Prostate gland (tissue), 2 donors: ENCODE data around the gene RAP1GDS1. TPM values are rescaled to one million over a fixed set of nuclear protein-coding genes. Genes with fewer than 3 reads are reported as not detected.

Experiments
- DNase-seq: peaks from one replicate; pipeline ENCODE4 v3.0.0-alpha.2; 2019; ENCODE audit warnings: low spot score
- H3K27ac ChIP-seq, 2 donors: fragments of 200-600 bp; sonication (generic); 2 replicates each; pipeline ENCODE4 v1.5.1; 2017 to 2019
- H3K27me3 ChIP-seq: fragments of 200-600 bp; sonication (generic); replicated peaks from 2 replicates; pipeline ENCODE4 v1.5.1; 2019; ENCODE audit not compliant: insufficient read depth
- H3K36me3 ChIP-seq, 2 donors: fragments of 200-600 bp; sonication (generic); 1 replicate in 1 of 2; 2 replicates in 1 of 2; pipeline versions ENCODE4 v1.5.1 to v1.8.1; 2017 to 2019
- H3K4me1 ChIP-seq: fragments of 200-600 bp; sonication (generic); replicated peaks from 2 replicates; pipeline ENCODE4 v1.5.1; 2019
- H3K4me3 ChIP-seq, 2 donors: fragments of 200-600 bp; sonication (generic); 2 replicates each; pipeline ENCODE4 v1.5.1; 2017 to 2019
- H3K9me3 ChIP-seq: fragments of 200-600 bp; sonication (generic); 2 replicates; pipeline ENCODE4 v1.5.1; 2017
- POLR2A ChIP-seq: fragments of 450-650 bp; IDR thresholded peaks from one replicate; pipeline ENCODE4 v1.6.1; 2016; ENCODE audit warnings: antibody characterized with exemption, mild to moderate bottlenecking
- POLR2AphosphoS5 ChIP-seq: sonication (generic); formaldehyde crosslinking; IDR thresholded peaks from one replicate; pipeline ENCODE4 v1.6.1; 2017; ENCODE audit warnings: antibody characterized with exemption
- WGBS: methylation state at CpG from one replicate; pipeline ENCODE4 v1.1.5; 2018; 5-methylcytosine and 5-hydroxymethylcytosine counted together
- intact Hi-C: fragments of 100-400 bp; cut with DNase I; formaldehyde crosslinking; loops from one replicate; pipeline ENCODE4 v1.14.2; 2022
- total RNA-seq, 2 donors: library from RNA; depleted of rRNA; stranded (reverse); fragments of >200 nt; gene quantifications; one replicate each; pipeline ENCODE4 v1.1.0, GENCODE V29; 2016
- TF ChIP-seq, protein P1 (sequence below), 4 experiments: fragments of 200-600 bp in 2 of 4; fragments of 450-650 bp in 2 of 4; sonication (generic) in 2 of 4; IDR thresholded peaks; 1 replicate in 3 of 4; 2 replicates in 1 of 4; pipeline ENCODE4 v1.5.1; 2016 to 2019; ENCODE audit warnings: antibody characterized with exemption in 4 of 4, mild to moderate bottlenecking in 2 of 4, moderate library complexity in 2 of 4

RAP1GDS1 gene
- total RNA-seq, 2 donors from 2014 or later: 16.5 to 34.5 TPM

DNA sequence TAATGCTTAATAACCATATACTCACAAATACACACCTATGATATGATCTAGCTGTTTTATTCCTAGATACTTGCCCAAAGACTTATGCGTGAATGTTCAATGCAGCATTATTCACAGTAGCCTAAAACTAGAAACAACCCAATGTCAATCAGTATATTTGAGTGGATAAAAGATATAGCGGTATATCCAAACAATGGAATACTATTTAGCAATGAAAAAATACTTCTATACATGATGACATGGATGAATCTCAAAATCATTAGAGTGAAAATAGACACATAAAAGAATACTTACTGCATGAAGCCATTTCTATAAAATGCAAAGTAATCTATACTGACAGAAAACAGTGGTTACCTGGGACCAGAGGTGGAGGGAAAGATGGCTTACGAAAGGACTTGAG, 108.1 kb downstream of the RAP1GDS1 start:
- Histone ChIP-seq H3K27ac (no peak overlapping the region), H3K4me3 (no peak overlapping the region), H3K4me1 (no peaks in the 10 kb centered on the region), H3K27me3 (no peaks in the 10 kb centered on the region), H3K36me3 (no peaks in the 10 kb centered on the region), H3K9me3 (no peaks in the 10 kb centered on the region)
- TF ChIP-seq POLR2AphosphoS5: no peak
- TF ChIP-seq, protein P1, sequence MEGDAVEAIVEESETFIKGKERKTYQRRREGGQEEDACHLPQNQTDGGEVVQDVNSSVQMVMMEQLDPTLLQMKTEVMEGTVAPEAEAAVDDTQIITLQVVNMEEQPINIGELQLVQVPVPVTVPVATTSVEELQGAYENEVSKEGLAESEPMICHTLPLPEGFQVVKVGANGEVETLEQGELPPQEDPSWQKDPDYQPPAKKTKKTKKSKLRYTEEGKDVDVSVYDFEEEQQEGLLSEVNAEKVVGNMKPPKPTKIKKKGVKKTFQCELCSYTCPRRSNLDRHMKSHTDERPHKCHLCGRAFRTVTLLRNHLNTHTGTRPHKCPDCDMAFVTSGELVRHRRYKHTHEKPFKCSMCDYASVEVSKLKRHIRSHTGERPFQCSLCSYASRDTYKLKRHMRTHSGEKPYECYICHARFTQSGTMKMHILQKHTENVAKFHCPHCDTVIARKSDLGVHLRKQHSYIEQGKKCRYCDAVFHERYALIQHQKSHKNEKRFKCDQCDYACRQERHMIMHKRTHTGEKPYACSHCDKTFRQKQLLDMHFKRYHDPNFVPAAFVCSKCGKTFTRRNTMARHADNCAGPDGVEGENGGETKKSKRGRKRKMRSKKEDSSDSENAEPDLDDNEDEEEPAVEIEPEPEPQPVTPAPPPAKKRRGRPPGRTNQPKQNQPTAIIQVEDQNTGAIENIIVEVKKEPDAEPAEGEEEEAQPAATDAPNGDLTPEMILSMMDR (IDR thresholded peaks at IDR 0.05): no peak
- no peak for TF ChIP-seq POLR2A
- WGBS: over 99% methylated on average over 3 of the region's 3 CpGs
- intact Hi-C loops: no loop called here
- no peak for DNase-seq

DNA sequence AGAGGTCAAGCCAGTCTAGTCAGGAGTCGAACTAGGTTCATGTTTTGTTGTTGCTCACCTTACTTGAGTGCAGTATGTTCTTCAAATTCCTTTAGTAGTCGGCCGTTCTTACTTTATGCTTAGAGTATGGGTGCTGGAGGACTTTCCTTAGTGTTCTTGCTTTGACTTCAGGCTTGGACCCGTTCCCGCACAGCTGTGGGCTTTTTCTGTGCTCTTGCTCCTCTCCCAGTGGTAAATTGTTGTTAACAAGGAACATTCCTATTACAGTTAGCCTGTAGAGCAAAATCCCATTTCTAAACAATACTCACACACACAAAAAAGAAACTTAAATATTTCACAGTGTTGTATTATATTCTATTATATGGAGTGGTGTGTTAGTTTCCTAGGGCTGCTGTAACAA, 113.5 kb downstream of the RAP1GDS1 start:
- H3K27ac ChIP-seq: no peak overlapping the region
- WGBS: 82% methylated on average over 5 of the region's 5 CpGs
- no peaks in the 10 kb centered on the region for H3K9me3 ChIP-seq
- DNase-seq: no peak
- TF ChIP-seq, protein P1 (IDR thresholded peaks at IDR 0.05): no peak
- TF ChIP-seq POLR2A (no peak), POLR2AphosphoS5 (no peak)
- H3K4me1 ChIP-seq: no peaks in the 10 kb centered on the region
- no peak overlapping the region for H3K4me3 ChIP-seq
- intact Hi-C loops: no loop called here
- H3K27me3 ChIP-seq: no peaks in the 10 kb centered on the region
- H3K36me3 ChIP-seq: no peaks in the 10 kb centered on the region

DNA sequence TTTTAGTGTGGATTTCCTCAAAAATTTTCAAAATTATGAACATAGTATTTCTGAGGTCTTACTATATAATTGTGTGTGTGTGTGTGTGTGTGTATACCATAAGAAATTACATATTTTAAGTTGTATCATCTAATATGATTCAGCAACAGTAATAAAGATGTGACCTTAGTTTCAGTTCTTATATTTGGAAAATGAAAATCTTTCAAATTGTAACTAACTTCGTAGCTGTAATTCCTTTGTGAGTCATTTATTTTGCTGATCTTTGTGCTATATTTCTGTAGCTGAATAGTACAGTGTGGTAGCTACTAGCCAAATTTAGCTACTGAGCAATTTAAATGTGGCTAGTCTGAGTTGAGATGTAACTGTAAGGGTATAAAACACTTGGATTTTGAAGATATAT, 116.4 kb downstream of the RAP1GDS1 start:
- Histone ChIP-seq H3K9me3 (no peaks in the 10 kb centered on the region), H3K27me3 (no peaks in the 10 kb centered on the region), H3K27ac (no peak overlapping the region), H3K4me3 (no peak overlapping the region), H3K36me3 (no peaks in the 10 kb centered on the region), H3K4me1 (no peaks in the 10 kb centered on the region)
- intact Hi-C loops: no loop called here
- DNase-seq: no peak
- WGBS: 55% methylated on average over 1 of the region's 1 CpG
- TF ChIP-seq, protein P1 (IDR thresholded peaks at IDR 0.05): no peak
- TF ChIP-seq POLR2AphosphoS5 (no peak), POLR2A (no peak)

DNA sequence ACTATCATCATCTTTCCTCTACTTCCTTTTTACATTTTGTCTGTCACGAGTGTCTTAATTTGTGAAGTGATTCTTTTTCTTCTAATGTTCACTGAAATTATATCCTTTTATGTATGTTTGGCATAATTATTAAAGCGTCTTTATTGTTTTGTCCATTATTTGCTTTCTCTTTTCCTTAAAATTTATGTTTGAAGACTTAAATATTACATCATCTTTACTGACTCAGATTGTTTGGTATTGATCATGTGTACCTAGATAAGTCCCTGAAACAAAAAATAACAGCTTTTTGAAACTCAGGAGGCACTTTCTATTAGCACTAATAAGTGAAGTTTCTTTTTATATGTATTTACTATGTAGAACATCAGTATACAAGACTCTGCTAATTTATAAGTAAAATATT, 120.1 kb downstream of the RAP1GDS1 start:
- Histone ChIP-seq H3K36me3 (no peaks in the 10 kb centered on the region), H3K9me3 (no peaks in the 10 kb centered on the region), H3K27me3 (no peaks in the 10 kb centered on the region), H3K4me1 (no peaks in the 10 kb centered on the region), H3K4me3 (no peak overlapping the region), H3K27ac (no peak overlapping the region)
- 92% methylated on average over 2 of the region's 2 CpGs for WGBS
- TF ChIP-seq, protein P1 (IDR thresholded peaks at IDR 0.05): no peak
- TF ChIP-seq POLR2AphosphoS5 (no peak), POLR2A (no peak)
- intact Hi-C loops: no loop called here
- no peak for DNase-seq

DNA sequence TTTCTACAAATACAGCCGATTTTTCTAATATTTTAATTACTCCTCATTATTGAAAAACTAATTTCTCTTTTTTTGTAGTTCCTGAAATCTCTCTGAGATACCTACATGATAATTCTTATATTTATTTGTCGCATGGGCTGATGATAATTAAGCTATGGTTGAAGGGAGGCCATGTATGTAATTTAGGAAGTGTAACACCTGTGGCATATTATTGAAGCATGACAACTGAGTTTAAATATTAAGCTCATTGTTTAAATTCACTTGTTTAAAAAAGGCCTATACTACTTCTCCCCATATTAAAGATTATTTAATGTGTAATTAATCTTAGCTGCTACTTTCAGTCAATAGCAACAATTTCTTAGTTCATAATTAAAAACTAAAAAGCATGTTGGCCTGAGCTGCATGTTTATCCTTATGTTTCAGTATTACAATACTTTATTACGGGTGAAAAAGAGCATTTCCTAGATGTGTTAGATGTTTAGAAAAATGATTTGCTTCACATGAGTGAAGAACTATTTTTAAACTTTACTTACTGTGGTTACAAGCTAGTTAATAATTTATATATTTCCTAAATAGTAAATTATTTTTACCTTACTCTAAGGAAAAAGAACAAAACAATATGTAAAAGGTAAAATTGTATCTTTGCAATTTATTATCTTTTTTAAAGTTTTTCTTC, 122.4 kb downstream of the RAP1GDS1 start:
- H3K9me3 ChIP-seq: no peaks in the 10 kb centered on the region
- no peaks in the 10 kb centered on the region for H3K4me1 ChIP-seq
- TF ChIP-seq POLR2A (no peak), POLR2AphosphoS5 (no peak)
- TF ChIP-seq, protein P1 (IDR thresholded peaks at IDR 0.05): no peak
- no peak overlapping the region for H3K27ac ChIP-seq
- no peak overlapping the region for H3K4me3 ChIP-seq
- H3K36me3 ChIP-seq: no peaks in the 10 kb centered on the region
- no peaks in the 10 kb centered on the region for H3K27me3 ChIP-seq
- DNase-seq: no peak
- intact Hi-C loops: no loop called here
- 96% methylated on average over 3 of the region's 3 CpGs for WGBS
